EH (cell line): ENCODE measurements around the gene TMEM245.

ENCODE experiments used
- DNase-seq: peaks from one replicate; pipeline ENCODE4 v3.0.0-alpha.2; 2015; ENCODE audit warnings: low read depth

Gene TMEM245

GRCh38 chr9:109101202-109101595 is 18.5 kb downstream of the TMEM245 start:
- DNase-seq, result no peak

DNA sequence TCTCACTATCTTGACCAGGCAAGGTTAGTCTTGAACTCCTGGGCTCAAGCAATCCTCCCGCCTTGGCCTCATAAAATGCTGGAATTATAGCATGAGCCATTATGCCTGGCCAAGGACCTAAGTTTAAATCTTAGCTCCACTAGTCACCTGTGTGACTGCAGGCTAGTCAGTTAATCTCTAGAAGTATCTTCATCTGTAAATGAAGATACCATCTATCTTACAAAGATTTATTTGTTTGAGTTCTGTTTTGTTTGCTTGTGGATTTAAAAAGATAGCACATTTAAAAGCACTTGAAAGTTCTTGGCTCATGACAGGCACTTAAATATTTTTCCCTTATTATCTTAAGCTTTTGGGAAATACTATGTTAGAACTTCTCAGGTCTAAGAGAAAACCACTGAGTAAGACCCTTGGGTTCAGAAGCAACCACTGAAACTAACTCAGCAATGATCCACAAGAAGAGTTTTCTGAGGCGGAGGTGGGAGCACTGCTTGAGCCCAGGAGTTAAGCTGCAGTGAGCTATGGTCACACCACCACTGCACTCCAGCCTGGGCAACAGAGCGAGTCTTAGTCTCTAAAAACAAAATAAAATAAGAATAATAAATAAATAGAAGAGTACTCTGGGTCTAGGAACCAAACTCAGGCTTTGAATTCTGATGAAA is 19.1 kb downstream of the TMEM245 start:
- no peak for DNase-seq

DNA sequence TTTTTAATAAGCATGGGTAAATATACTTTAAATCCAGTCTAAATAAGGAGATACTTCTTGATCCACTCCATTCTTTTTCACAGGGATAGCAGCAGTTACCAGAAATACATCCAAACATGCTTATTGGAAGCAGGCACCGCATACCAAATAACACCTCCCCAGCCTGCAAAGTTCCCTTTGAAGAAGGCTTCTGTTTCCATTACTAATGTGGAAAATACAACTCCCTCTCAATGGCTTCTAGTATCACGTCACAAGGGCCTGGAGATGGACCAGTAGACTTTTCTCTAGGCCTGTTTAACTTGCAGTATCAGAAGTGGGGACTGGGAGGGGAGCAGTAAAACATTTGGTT is 20.8 kb downstream of the TMEM245 start:
- no peak for DNase-seq

DNA sequence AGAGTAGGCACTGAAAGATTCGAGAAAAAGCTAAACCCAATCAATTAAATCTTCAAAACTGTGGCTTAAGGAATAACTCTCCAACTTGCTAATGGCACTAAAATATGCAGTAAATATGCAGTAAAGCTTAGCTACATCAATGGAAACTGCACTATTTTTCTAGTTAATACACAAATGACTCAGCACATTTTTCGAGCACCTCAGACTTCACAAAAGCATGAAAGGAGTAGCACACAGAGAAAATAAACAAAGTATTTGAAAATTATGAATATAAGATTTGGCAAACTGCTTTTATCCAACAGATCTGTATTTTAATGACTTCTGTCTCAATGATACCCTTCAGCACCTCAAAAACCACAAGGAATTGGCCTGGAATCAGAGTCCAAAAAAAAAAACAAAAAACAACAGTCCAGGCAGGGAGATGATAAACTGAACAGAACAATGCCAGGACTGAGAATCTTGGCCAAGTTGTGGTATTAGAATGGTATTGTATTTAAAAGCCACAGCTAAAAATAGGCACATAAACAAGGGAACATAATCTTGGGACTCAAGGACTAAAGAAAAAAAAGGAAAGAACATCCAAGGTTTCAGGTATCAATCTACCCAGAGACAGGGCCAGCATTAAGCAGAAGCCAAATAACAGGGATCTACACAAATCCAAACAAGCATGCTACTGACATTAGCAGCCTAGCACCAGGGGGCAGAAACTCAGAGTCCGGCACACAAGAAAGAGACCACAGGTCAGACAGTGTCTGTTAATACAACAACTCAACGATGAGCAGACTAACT is 21.4 kb downstream of the TMEM245 start:
- DNase-seq, result peak; percentile 88

- DNase-seq, result no peak
Measured at GRCh38 chr9:109097146-109097545, 22.6 kb downstream of the TMEM245 start.

DNA sequence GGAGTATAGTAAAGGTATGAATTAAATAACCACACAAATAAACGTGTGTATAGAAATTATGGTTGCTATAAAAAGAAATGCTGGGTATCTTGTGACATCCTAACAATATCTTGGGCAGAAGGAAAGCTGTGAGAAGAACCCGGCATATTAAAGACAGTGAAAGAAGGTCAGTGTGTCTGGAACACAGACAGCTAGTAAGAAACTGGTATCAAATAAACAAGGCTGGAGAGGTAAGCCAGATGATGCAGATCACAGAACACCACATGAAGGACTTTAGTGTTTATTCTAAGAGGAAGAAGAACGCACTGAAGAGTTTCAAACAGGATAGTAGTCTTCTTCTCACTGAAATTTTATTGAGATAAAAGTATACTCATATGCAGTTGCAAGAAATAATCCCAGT is 24.4 kb downstream of the TMEM245 start:
- DNase-seq, result no peak

DNA sequence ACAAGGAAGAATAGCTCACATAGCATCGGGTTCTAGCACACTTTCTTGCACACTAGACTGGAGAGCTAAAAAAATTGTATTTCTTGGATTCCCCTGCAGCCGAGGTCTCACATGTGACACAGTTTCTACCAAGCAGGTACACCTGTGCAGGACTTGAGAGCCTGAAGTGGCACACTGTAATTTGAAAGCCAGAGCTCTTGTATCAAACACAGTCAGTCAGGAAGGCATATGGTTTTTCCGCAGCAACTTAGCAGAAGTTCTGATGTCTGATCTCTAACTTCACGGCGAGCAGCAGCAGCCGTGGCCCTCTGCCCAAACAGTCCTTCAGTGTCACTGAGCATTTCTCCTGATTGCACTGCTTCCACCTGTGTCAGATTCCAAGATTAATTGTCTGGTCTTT is 25.5 kb downstream of the TMEM245 start:
- no peak for DNase-seq

GRCh38 chr9:109092587-109092986 is 27.2 kb downstream of the TMEM245 start:
- DNase-seq, result peak; percentile 6

GRCh38 chr9:109092051-109092580 is 27.6 kb downstream of the TMEM245 start:
- peak; percentile 11 for DNase-seq

- peak; percentile 57 for DNase-seq
Measured at GRCh38 chr9:109088221-109088620, 31.5 kb downstream of the TMEM245 start.

GRCh38 chr9:109087795-109088194 is 32.0 kb downstream of the TMEM245 start:
- no peak for DNase-seq

DNA sequence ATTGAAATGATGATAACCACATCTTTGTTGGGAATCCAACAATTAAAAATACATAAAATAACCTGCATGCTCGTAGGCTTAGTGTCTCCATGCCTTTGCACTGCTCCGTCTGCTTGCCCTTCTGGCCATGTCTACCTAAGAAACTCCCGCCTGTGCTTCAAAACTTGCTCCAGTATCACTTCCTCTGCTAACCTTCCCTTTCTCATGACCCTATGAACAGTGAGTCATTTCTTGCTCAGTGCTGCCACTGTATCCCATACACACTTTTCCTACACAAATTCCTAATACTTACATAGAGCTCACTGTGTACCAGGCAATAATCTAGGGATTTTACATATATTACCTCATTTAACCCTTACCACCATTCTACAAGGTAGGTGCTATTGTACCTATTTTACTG is 33.5 kb downstream of the TMEM245 start:
- peak; percentile 48 for DNase-seq

GRCh38 chr9:109085510-109085909 is 34.2 kb downstream of the TMEM245 start:
- DNase-seq, result no peak

DNA sequence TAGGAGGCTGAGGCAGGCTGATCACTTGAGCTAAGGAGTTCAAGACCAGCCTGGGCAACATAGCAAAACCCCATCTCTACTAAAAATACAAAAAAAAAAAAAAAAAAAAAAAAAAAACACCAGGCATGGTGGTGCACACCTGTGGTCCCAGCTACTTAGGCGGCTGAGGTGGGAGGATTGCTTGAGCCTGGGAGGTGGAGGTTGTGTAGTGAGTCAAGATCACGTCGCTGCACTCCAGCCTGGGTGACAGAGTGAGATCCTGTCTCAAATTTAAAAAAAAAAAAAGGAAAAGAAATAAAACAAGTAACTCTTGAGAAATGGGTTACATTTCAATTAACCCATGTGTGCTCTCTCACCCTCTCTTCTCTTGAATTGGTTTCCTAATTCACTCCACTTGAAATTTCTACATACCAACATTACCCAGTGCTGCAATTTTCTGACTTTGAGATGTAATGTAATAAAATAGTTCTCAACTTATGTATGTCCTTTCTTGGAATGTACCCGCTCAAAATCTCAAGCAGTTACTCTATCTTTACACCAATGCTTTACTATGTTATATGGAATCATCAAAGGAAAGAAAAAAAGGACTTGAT is 35.8 kb downstream of the TMEM245 start:
- DNase-seq, result no peak

- DNase-seq, result no peak
Measured at GRCh38 chr9:109083141-109083540, 36.6 kb downstream of the TMEM245 start.

DNA sequence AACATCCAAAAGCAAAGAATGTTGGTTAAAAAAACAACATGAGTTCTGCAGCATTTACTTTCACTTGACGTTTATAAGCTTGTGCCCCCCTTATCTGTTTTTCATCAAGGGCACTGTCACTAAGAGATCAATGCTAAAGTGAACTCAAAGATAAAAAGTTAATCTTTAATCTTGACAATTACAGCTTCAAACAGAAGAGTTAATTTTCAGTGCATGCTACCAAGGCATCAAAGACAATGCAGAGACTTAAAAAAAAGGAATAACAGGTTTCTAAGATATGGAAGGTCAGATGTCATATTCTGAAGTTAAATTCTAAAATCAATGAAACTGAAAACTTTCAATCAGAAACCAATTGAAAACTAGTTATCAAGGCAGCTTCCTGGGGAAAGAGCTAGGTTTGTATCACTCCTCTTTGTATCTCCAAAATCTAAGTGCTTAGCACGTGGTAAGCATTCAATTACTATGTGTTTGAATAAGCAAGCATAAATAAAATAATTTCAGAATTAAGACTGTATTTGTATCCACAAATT is 37.6 kb downstream of the TMEM245 start:
- no peak for DNase-seq

GRCh38 chr9:109074236-109074889 is 45.4 kb downstream of the TMEM245 start:
- DNase-seq, result no peak

- DNase-seq, result no peak
Measured at GRCh38 chr9:109072821-109073435, 46.8 kb downstream of the TMEM245 start.

DNA sequence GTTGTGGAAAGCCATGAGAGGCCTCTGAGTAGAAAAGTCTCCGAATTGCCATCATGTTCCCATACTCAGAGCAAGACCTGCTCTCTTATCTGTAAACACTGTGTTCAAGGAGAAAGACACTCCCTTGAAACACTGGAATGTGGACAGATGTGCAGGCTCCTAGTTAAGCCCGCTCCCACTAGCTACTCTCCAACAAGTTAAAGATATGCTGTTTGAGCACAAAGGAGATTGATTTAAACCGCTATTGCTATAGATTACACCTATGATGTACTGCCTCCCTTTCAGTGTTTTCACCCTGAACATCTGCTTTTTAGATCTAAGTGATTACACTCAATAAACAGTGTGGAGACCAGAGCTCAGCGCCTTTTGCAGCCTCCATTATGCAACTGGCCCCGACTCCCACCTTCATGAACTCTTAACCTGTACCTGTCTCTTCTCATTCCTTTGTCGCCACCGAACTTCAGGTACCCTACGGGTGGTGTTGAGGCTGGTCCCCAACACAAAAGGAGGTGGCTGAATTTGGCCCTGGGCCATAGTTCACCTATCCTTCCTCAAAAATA is 47.5 kb downstream of the TMEM245 start:
- DNase-seq, result no peak

DNA sequence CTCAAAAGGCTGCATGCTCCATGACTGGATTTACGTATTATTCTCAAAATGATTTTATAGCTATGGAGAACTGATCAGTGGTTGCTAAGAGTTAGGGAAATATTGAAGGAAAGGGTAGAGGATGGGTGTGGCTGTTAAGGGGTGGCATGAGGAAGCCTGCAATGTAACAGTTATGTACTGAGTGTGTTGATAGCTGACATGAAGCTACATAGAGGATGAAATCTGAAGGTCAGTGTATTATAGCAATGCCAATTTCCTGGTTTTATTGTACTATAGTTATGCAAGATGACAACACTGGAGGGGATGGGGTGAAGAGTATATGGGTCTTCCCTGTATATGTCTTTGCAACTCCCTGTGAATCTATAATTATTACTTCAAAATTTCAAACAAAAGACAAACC is 51.0 kb downstream of the TMEM245 start:
- no peak for DNase-seq

GRCh38 chr9:109064963-109065702 is 54.6 kb downstream of the TMEM245 start:
- DNase-seq, result peak; percentile 78
